ENCODE results near the gene FKBP2. TPM values are rescaled to one million over a fixed set of nuclear protein-coding genes. Genes with fewer than 3 reads are reported as not detected.

Gene FKBP2
- total RNA-seq, 4 donors from 2014 or later = 45.5 to 78.3 (median 58.4) TPM

DNA sequence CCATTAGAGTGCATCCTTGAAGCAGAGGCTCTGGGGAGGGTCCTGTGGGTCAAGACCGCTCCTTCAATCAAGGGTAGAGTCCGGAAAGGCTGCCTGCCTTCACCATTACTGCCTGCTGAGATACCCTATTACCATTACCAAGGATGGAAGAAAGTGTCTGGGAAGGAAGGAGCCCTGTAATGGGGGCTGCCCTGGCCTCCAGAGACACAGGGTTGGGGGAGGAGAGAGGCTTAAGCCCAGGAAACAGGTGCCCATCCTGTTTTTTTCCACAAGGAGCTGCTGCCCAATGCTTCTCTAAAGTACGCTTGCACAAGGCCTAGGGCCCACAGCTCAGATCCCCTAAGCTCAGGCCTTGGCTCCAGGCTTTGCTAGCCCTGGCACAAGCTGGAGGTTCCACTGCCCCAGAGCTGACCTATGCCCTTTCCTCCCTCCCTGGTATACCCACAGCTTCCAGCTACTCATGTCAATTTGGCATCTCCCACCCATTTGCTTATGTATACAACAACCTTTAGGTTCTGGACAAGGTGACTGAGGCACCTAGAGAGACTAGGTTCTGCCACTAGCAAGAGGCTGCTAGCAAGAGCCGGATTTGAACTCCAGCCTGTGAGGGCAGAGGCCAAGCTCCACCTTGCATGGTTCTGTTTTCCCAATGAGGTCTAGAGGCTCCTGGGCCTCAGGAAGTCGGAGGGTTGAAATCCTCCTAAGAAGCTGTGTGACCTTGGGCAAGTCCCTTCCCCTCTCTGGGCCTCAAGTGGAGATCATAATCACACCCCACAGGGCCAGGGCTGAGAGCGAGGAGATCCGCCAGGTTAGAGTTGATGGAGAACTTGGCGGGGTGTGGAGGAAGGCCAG is 8.9 kb downstream of the FKBP2 start:
- ATAC-seq = no peak
- Histone ChIP-seq H3K36me3 (peaks cover 0 to 7% of the 10 kb centered on the region in 2 donors), H3K27me3 (no peaks in the 10 kb centered on the region), H3K27ac (no peak overlapping the region), H3K9me3 (no peaks in the 10 kb centered on the region), H3K4me1 (peaks cover 0 to 65% (median 44%) of the 10 kb centered on the region in 3 donors), H3K4me3 (no peak overlapping the region)
- TF ChIP-seq CTCF (IDR thresholded peaks at IDR 0.05) = no peak
- TF ChIP-seq POLR2A (IDR thresholded peaks at IDR 0.05) = no peak
- no peak for TF ChIP-seq EP300 (IDR thresholded peaks at IDR 0.05)
- no peak for TF ChIP-seq POLR2AphosphoS5 (IDR thresholded peaks at IDR 0.05)
- 86 to 87% methylated on average over 1 to 3 of the region's 8 CpGs for WGBS, 2 donors (ENCODE audit: low coverage in 1 of 2)

DNA sequence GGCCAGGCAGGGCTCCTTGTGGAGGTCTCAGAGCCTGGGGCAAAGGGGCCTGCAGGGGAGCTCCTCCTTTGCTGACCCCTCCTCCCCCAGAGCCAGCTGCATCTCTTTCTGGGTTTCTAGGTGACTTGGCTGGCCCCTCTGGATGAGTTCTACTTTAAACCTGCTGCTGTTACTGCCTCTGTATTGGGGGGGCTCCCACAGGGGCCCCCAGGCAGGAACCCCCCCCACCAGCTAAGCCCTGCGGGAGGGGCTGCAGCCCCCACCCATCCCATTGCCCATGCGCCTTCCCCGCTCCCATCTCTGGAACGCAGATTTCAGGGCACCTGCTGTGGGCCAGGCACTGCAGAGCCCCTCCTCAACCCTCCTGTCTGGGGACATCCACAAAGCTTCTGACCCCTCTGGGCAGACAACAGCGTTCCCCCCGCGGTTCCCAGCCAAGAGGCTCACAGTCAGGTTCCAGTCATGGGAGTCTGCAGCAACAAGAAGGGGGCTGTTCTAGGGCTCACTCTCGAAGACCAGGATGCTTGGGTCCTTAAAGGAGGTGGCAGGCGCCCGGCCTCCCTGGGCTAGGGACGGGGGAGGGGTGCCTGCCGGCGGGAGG is 9.6 kb downstream of the FKBP2 start:
- no CpG with 5 or more reads among the region's 13 CpGs for WGBS, 2 donors (ENCODE audit: low coverage in 1 of 2)
- no peak for ATAC-seq
- TF ChIP-seq EP300 (IDR thresholded peaks at IDR 0.05) (no peak), CTCF (IDR thresholded peaks at IDR 0.05) (no peak), POLR2A (IDR thresholded peaks at IDR 0.05) (no peak), POLR2AphosphoS5 (IDR thresholded peaks at IDR 0.05) (no peak)
- Histone ChIP-seq H3K4me1 (peaks cover 0 to 58% (median 36%) of the 10 kb centered on the region in 3 donors), H3K27me3 (no peaks in the 10 kb centered on the region), H3K27ac (peak overlapping the region in 3 of 4 donors; percentile 83 to 86 (median 84)), H3K4me3 (peak overlapping the region; percentile 80 to 93), H3K9me3 (no peaks in the 10 kb centered on the region), H3K36me3 (peaks cover 0 to 14% of the 10 kb centered on the region in 2 donors)

DNA sequence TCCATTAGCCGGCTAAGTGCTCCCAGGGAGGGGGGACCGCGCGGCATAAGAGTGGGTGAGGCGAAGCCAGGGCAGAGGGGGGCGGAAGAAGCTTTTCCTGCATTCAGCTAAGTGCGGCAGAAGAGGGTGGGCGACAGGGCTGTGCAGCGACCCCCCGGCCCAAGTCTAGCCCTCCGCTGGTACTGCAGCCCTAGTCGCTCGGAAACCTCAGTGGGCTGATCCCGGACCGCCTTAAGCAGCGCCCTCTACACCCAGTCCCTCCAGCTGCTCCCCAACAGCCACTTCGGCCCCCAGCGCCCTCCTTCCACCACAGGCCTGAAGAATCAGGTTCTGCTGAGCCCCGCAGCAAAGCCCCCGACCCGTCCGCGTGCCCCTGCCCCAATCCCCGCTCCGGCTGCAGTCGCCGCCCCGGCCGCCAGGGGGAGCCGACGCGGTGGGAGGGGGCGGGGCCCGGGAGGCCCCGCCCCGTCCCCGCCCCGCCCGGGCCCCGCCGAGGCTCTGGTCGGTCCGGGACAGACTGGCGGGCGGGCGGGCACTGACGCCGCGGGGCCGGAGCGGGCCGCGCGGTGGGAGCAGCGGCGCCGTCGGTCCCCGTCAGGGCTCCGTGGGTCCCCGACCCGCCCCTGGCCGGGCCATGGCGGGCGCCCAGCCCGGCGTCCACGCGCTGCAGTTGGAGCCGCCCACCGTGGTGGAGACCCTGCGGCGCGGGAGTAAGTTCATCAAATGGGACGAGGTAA is 10.3 kb downstream of the FKBP2 start, which contains the start of gene PLCB3:
Gene PLCB3 (plus strand): TSS at position 515 of the 737 bp plus-strand sequence. CDS start 120 bp downstream, at position 635.
- Histone ChIP-seq H3K9me3 (no peaks in the 10 kb centered on the region), H3K27me3 (no peaks in the 10 kb centered on the region), H3K4me1 (peaks cover 0 to 51% (median 30%) of the 10 kb centered on the region in 3 donors), H3K4me3 (peak within 1 kb of the TSS; percentile 80 to 93), H3K27ac (peak within 1 kb of the TSS; percentile 30 to 86 (median 84)), H3K36me3 (peaks cover 0 to 21% of the 10 kb centered on the region in 2 donors)
- TF ChIP-seq POLR2A (IDR thresholded peaks at IDR 0.05) (peak; percentile 58 to 61), EP300 (IDR thresholded peaks at IDR 0.05) (no peak), CTCF (IDR thresholded peaks at IDR 0.05) (peak in 3 of 4 experiments; percentile 86 to 89 (median 88))
- WGBS, 2 donors (ENCODE audit: low coverage in 1 of 2) = no CpG with 5 or more reads among the region's 75 CpGs
- ATAC-seq = peak; percentile 77

DNA sequence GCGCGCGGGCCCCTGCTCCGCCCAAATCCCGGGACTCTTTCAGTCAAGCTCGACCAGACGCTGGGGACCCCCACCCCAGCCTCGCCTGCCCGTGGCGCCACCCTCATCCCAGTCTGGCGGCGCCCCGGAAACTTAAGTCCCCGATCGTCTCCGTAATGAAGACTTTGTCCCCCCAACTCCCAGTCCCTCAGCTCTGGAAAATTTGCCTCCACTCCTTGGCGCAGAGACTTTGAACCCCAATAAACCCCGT is 10.8 kb downstream of the FKBP2 start:
- H3K9me3 ChIP-seq = no peaks in the 10 kb centered on the region
- peaks cover 0 to 26% of the 10 kb centered on the region in 2 donors for H3K36me3 ChIP-seq
- ATAC-seq = no peak
- peak overlapping the region; percentile 30 to 86 (median 84) for H3K27ac ChIP-seq
- H3K27me3 ChIP-seq = no peaks in the 10 kb centered on the region
- peak overlapping the region; percentile 80 to 93 for H3K4me3 ChIP-seq
- TF ChIP-seq POLR2A (IDR thresholded peaks at IDR 0.05) (no peak), CTCF (IDR thresholded peaks at IDR 0.05) (no peak), EP300 (IDR thresholded peaks at IDR 0.05) (no peak), POLR2AphosphoS5 (IDR thresholded peaks at IDR 0.05) (no peak)
- WGBS, 2 donors (ENCODE audit: low coverage in 1 of 2) = 0% methylated on average over 4 to 9 of the region's 18 CpGs
- peaks cover 0 to 49% (median 30%) of the 10 kb centered on the region in 3 donors for H3K4me1 ChIP-seq
